BLaER1 treated with 17β-estradiol and CSF1 and Interleukin-3, amounts not matched to agents 10 nM and 100 nM (cell line): ENCODE results near the gene FAM210B.
"Not testable (repeated sequence)": the region's sequence is repeated elsewhere in the genome, so short reads cannot be mapped to it uniquely, and the experiment has no call there.

Source experiments
- H3K27ac ChIP-seq, 11 experiments: shearing (Covaris generic); formaldehyde crosslinking; 2 replicates each; pipeline ENCODE4 v1.8.1; 2022
- H3K27me3 ChIP-seq, 11 experiments: shearing (Covaris generic); formaldehyde crosslinking; 2 replicates each; pipeline ENCODE4 v1.8.1; 2022
- H3K36me3 ChIP-seq, 11 experiments: shearing (Covaris generic); formaldehyde crosslinking; 2 replicates each; pipeline ENCODE4 v1.8.1; 2022
- H3K4me1 ChIP-seq, 10 experiments: shearing (Covaris generic); formaldehyde crosslinking; 2 replicates each; pipeline ENCODE4 v1.8.1; 2022
- H3K4me2 ChIP-seq, 11 experiments: shearing (Covaris generic); formaldehyde crosslinking; 2 replicates each; pipeline ENCODE4 v1.8.1; 2022
- H3K4me3 ChIP-seq, 10 experiments: shearing (Covaris generic); formaldehyde crosslinking; 2 replicates each; pipeline ENCODE4 v1.8.1; 2022
- H3K9ac ChIP-seq, 11 experiments: shearing (Covaris generic); formaldehyde crosslinking; 2 replicates each; pipeline ENCODE4 v1.8.1; 2022
- H3K9me3 ChIP-seq, 11 experiments: shearing (Covaris generic); formaldehyde crosslinking; replicated peaks in 1 of 11; 2 replicates each; pipeline ENCODE4 v1.8.1; 2022
- H4K20me1 ChIP-seq, 11 experiments: shearing (Covaris generic); formaldehyde crosslinking; 2 replicates each; pipeline ENCODE4 v1.8.1; 2022
- Cebpa-rat ChIP-seq, 11 experiments: shearing (Covaris generic); IDR thresholded peaks; 2 replicates each; pipeline ENCODE4 v1.8.1; 2022

FAM210B gene

DNA sequence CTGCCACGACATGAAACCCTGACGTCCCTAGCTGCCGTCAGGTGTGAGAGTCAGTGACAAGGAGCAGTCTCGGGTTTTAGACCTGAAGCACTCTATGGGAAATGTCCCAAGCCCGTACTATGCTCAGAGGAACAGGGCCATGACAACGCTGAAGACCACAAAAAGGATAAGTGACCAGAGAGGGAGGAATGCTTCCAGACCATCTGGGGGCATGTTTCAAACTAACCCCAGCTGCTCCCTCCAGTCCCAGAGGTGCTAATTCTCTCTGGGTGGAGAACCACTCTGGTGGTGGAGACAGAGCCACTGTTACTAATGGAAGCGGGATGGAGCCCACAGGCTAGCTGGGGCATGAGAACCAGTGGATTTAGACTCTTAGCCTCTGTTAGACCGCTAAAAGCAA lies 24.6 kb downstream of the FAM210B start:
- Histone ChIP-seq H3K36me3 (peaks cover 44 to 100% (median 99%) of the 10 kb centered on the region in 11 experiments), H3K27ac (no peak overlapping the region; a peak in 1 of 22 replicates), H3K4me3 (no peak overlapping the region)

DNA sequence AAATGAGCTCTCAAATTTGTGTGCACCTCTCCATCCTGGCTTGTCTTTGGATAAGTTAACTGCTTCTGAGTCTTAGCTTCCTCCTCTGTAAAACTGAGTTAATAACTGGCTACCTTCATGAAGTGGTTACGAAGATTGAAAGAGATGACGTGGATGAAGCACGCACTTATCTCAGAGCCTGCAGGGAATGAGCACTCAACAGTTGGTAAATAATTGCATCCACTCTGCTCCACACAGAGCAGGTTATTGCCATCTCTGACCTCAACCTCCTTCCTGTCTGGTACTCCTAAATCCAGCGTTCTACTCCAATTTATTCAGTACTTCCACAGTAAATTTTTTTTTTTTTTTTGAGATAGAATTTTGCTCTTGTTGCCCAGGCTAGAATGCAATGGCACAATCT lies 26.4 kb downstream of the FAM210B start:
- H3K4me3 ChIP-seq: no peak overlapping the region
- TF ChIP-seq Cebpa-rat (IDR thresholded peaks at IDR 0.05): no peak
- peaks cover 42 to 100% (median 99%) of the 10 kb centered on the region in 11 experiments for H3K36me3 ChIP-seq

More for the DNA sequence above, 24.6 kb downstream of the FAM210B start:
- Histone ChIP-seq H3K4me1 (peaks cover 0 to 16% (median 0%) of the 10 kb centered on the region in 10 experiments; a peak in 7 of 20 replicates), H4K20me1 (peaks cover 0 to 59% (median 26%) of the 10 kb centered on the region in 11 experiments; a peak in 15 of 22 replicates), H3K9ac (no peak overlapping the region; a peak in 1 of 22 replicates), H3K9me3 (no peaks in the 10 kb centered on the region), H3K27me3 (no peaks in the 10 kb centered on the region), H3K4me2 (no peak overlapping the region)
- TF ChIP-seq Cebpa-rat (IDR thresholded peaks at IDR 0.05): no peak

DNA sequence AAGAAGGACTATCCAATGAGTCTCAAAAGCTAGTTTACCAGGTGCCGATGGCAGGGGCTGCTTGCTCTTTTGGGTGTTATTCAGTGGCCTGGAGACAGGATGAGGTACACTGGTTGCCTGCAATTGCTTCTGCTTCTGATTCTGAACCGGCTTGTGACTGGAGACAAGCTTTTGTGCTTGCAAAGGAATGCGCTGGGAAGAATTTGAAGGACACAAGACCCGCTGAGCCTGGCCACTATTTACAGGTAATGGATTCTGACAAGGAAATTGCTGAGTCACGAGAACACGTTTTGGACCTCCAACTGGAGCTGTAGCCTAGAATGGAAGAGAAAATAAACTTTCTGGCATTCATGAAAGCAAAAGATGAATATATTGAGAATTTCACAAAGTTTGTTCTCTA lies 27.4 kb downstream of the FAM210B start:
- H3K27ac ChIP-seq: peak overlapping the region in 2 of 11 experiments; percentile 3 to 31; a peak in 1 of 22 replicates
- H4K20me1 ChIP-seq: peaks cover 0 to 45% (median 22%) of the 10 kb centered on the region in 11 experiments; a peak in 15 of 22 replicates
- peaks cover 42 to 95% (median 93%) of the 10 kb centered on the region in 11 experiments for H3K36me3 ChIP-seq
- H3K27me3 ChIP-seq: no peaks in the 10 kb centered on the region
- H3K4me1 ChIP-seq: peaks cover 12 to 22% (median 17%) of the 10 kb centered on the region in 10 experiments
- no peak for TF ChIP-seq Cebpa-rat (IDR thresholded peaks at IDR 0.05)
- no peak overlapping the region for H3K4me3 ChIP-seq
- no peak overlapping the region for H3K4me2 ChIP-seq
- no peaks in the 10 kb centered on the region for H3K9me3 ChIP-seq
- H3K9ac ChIP-seq: no peak overlapping the region

More for the DNA sequence above, 26.4 kb downstream of the FAM210B start:
- peaks cover 2 to 13% (median 7%) of the 10 kb centered on the region in 10 experiments; a peak in 19 of 20 replicates for H3K4me1 ChIP-seq
- H3K4me2 ChIP-seq: no peak overlapping the region
- 0 out of 22 replicates have a peak overlapping the region, but pooled peaks of 1 of the 11 experiments have one; percentile 19 for H3K9ac ChIP-seq
- H3K27me3 ChIP-seq: no peaks in the 10 kb centered on the region
- no peak overlapping the region for H3K27ac ChIP-seq
- peaks cover 0 to 45% (median 26%) of the 10 kb centered on the region in 11 experiments; a peak in 15 of 22 replicates for H4K20me1 ChIP-seq
- H3K9me3 ChIP-seq: no peaks in the 10 kb centered on the region

DNA sequence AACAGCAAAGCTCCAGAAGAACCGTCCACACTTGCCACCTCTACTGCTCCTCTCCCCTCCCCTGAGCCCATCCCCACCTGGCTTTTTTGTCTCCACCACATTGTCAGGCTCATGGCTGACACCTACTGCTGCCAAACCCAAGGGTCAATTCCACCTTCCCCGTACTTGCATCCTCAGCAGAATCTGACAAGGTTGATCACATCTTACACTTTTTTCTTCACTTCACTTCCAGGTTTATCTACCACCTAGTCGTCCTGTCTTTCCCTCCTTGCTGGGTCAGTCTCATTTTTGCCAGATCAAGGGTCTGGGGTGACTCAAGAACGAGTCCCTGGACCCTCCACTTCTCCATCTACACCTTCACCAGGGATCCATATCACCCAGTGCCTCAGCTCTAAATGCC lies 30.1 kb downstream of the FAM210B start:
- Histone ChIP-seq H3K27ac (no peak overlapping the region), H3K4me1 (peaks cover 22 to 32% (median 28%) of the 10 kb centered on the region in 10 experiments), H3K9ac (0 out of 22 replicates have a peak overlapping the region, but pooled peaks of 1 of the 11 experiments have one; percentile 7), H3K27me3 (no peaks in the 10 kb centered on the region), H4K20me1 (peaks cover 0 to 21% (median 6%) of the 10 kb centered on the region in 11 experiments; a peak in 8 of 22 replicates), H3K4me3 (no peak overlapping the region), H3K4me2 (no peak overlapping the region), H3K36me3 (peaks cover 26 to 73% (median 67%) of the 10 kb centered on the region in 11 experiments), H3K9me3 (no peaks in the 10 kb centered on the region)
- no peak for TF ChIP-seq Cebpa-rat (IDR thresholded peaks at IDR 0.05)

DNA sequence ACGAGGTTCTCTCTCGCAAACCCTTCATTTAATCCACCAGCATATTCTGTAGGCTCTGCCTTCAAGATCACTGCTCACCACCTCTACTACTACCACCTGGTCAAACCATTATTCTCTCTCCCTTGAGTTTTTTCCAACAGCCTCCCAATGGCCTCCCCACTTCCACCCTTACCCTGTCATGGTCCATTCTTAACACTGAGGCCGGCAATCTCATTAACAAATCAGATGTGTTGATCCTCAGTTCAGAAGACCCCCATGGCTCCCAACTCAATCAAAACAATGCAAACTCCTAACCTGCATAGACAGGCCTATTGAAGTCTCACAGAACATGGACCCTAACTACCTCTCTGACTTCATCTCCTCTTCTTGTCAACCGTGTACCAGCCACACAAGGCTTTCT lies 31.0 kb downstream of the FAM210B start:
- Histone ChIP-seq H3K4me2 (peak overlapping the region in 9 of 11 experiments; percentile 81 to 95 (median 86); a peak in 12 of 22 replicates), H3K27me3 (no peaks in the 10 kb centered on the region), H3K36me3 (peaks cover 22 to 72% (median 60%) of the 10 kb centered on the region in 11 experiments), H3K9me3 (no peaks in the 10 kb centered on the region), H3K4me3 (no peak overlapping the region; a peak in 1 of 20 replicates), H3K27ac (no peak overlapping the region), H3K4me1 (peaks cover 28 to 38% (median 35%) of the 10 kb centered on the region in 10 experiments), H3K9ac (no peak overlapping the region), H4K20me1 (peaks cover 0 to 17% (median 4%) of the 10 kb centered on the region in 11 experiments; a peak in 8 of 22 replicates)
- TF ChIP-seq Cebpa-rat (IDR thresholded peaks at IDR 0.05): no peak

DNA sequence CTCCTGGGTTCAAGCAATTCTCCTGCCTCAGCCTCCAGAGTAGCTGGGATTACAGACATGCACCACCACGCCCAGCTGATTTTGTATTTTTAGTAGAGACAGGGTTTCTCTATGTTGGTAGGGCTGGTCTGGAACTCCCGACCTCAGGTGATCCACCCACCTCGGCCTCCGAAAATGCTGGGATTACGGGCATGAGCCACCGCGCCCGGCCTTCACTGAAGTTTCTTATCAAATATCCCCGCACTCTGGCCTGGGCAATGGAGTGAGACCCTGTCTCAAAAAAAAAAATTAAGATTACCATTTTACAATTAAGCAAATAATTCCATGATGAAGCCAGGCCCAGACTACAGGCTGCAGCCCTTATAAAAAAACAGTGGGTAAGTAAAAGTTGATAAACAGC lies 31.6 kb downstream of the FAM210B start:
- peak overlapping the region in 10 of 11 experiments; percentile 81 to 95 (median 87); a peak in 21 of 22 replicates for H3K4me2 ChIP-seq

DNA sequence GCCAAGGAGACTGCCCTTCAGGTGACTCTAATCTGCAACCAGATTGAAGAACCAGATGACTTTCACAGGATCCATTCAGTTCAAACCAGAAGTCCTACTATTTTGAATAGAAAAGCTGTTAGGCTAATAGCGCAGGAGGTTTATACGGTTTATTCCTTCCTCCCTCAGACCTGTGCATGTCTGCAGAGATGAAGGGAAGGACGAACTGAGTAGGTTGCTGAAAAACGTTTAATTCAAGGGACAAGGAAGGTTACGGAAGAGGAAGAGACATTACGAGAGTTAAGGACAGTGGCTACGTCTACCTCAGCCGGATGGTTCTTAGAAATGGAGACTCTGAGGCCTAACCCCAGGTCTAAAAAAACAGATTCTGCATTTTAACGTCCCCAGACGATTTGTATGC lies 32.3 kb downstream of the FAM210B start:
- H3K27ac ChIP-seq: peak overlapping the region in 9 of 11 experiments; percentile 87 to 97 (median 92); a peak in 17 of 22 replicates
- peaks cover 28 to 72% (median 60%) of the 10 kb centered on the region in 11 experiments for H3K36me3 ChIP-seq

More for the DNA sequence above, 31.6 kb downstream of the FAM210B start:
- Histone ChIP-seq H4K20me1 (peaks cover 0 to 19% (median 4%) of the 10 kb centered on the region in 11 experiments; a peak in 10 of 22 replicates), H3K9ac (peak overlapping the region in 6 of 11 experiments; percentile 84 to 94 (median 92); a peak in 6 of 22 replicates), H3K4me3 (peak overlapping the region in 7 of 10 experiments; percentile 83 to 96 (median 93); a peak in 9 of 20 replicates), H3K36me3 (peaks cover 27 to 72% (median 60%) of the 10 kb centered on the region in 11 experiments), H3K27ac (peak overlapping the region in 1 of 11 experiments; percentile 97; a peak in 2 of 22 replicates), H3K4me1 (peaks cover 28 to 38% (median 35%) of the 10 kb centered on the region in 10 experiments)
- H3K9me3 ChIP-seq, H3K27me3 ChIP-seq: not testable (repeated sequence)

DNA sequence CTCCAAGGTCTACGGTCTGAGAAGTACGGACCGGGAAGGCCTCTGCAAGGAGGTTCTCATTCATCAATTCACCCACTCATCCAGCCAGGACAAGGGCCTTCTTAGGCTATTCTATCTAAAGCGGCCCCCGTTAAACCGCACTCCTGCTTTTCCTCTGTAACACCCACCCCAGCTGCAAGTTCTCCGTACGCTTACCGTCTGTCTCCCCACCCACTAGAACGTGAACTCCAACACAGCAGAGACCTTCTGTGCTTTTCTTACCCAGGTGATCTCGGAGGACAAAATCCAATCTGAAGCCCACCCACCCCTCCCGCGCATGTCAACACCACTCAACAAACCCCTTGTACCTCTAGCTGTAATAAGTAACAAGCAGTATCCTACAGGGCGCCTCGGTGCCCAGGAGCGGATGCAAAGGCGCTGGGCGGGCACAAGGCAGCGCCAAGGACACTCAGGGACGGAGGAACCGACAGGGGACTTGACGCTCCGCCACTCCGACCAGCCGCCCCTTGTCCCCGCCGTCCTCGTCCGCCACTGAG lies 32.9 kb downstream of the FAM210B start:
- peak overlapping the region; percentile 84 to 94 (median 92) for H3K9ac ChIP-seq
- no peaks in the 10 kb centered on the region for H3K9me3 ChIP-seq
- peak overlapping the region; percentile 81 to 95 (median 88) for H3K4me2 ChIP-seq
- peaks cover 28 to 38% (median 35%) of the 10 kb centered on the region in 10 experiments for H3K4me1 ChIP-seq
- H3K27ac ChIP-seq: peak overlapping the region; percentile 75 to 97 (median 91); a peak in 21 of 22 replicates
- H3K36me3 ChIP-seq: peaks cover 28 to 72% (median 60%) of the 10 kb centered on the region in 11 experiments
- no peak for TF ChIP-seq Cebpa-rat (IDR thresholded peaks at IDR 0.05)
- H3K27me3 ChIP-seq: no peaks in the 10 kb centered on the region
- peaks cover 0 to 17% (median 3%) of the 10 kb centered on the region in 11 experiments; a peak in 7 of 22 replicates for H4K20me1 ChIP-seq
- H3K4me3 ChIP-seq: peak overlapping the region; percentile 77 to 96 (median 90)

More for the DNA sequence above, 32.3 kb downstream of the FAM210B start:
- Histone ChIP-seq H3K4me3 (peak overlapping the region; percentile 77 to 96 (median 90)), H3K27me3 (no peaks in the 10 kb centered on the region), H4K20me1 (peaks cover 0 to 17% (median 3%) of the 10 kb centered on the region in 11 experiments; a peak in 9 of 22 replicates), H3K9ac (peak overlapping the region; percentile 84 to 94 (median 92); a peak in 21 of 22 replicates), H3K9me3 (no peaks in the 10 kb centered on the region), H3K4me1 (peaks cover 28 to 38% (median 35%) of the 10 kb centered on the region in 10 experiments), H3K4me2 (peak overlapping the region; percentile 81 to 95 (median 88))
- TF ChIP-seq Cebpa-rat (IDR thresholded peaks at IDR 0.05): no peak
